ENCODE results near the gene TMCO4. TPM values are rescaled to one million over a fixed set of nuclear protein-coding genes. Genes with fewer than 3 reads are reported as not detected.
A peak's percentile ranks its signal among the peaks of the same experiment; 100 is the strongest.

TMCO4 gene
- total and polyA plus RNA-seq, 10 of the 15 experiments (the other 5 are each of a cell fraction or from before 2014, with no cell fraction given): 2.4 to 20.8 (median 13.0) TPM

DNA sequence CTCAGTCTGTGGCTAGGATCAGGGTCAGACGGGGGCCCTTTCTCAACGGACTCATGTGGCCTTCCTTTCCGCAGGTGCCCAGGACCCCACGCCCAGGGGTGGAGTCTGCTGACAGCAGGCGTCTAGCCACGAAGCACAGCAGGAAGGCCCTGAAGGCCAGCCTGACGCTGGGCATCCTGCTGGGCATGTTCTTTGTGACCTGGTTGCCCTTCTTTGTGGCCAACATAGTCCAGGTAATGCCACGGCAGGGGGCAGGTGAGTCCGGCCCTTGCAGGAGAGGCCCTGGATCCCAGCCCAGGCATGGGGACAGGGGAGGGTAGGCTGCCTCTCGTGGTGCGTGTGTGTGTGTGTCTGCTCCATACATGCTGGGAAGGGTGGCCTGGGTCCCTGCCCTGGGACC is 121.2 kb downstream of the TMCO4 start:
- Histone ChIP-seq H3K27ac (ENCODE audit: control insufficient read depth, insufficient read depth) (no peak overlapping the region), H2AFZ (ENCODE audit: control insufficient read depth, low read depth, low read length) (no peak overlapping the region), H3K4me2 (ENCODE audit: control insufficient read depth, insufficient read depth) (no peak overlapping the region), H4K20me1 (ENCODE audit: control insufficient read depth, insufficient read depth) (no peaks in the 10 kb centered on the region), H3K9me3 (replicated peaks; ENCODE audit: control insufficient read depth, insufficient read depth, low read length) (no peaks in the 10 kb centered on the region), H3K9ac (ENCODE audit: control insufficient read depth, insufficient read depth, low read length) (no peak overlapping the region), H3K36me3 (ENCODE audit: control insufficient read depth in 2 of 2, insufficient read depth in 2 of 2, low read length in 1 of 2) (no peaks in the 10 kb centered on the region), H3K79me2 (ENCODE audit: control insufficient read depth, insufficient read depth, low read length) (no peaks in the 10 kb centered on the region), H3K4me3 (no peak overlapping the region), H3K27me3 (replicated peaks in 1 of 2; ENCODE audit: control insufficient read depth in 2 of 2, insufficient read depth in 2 of 2, low read length in 1 of 2) (peaks cover 0 to 1% of the 10 kb centered on the region in 2 experiments; a peak in 2 of 4 replicates), H3K4me1 (ENCODE audit: control insufficient read depth, insufficient read depth, low read length) (no peaks in the 10 kb centered on the region)
- in situ Hi-C loops (cut with MboI): no loop called here
- ATAC-seq (no peak), FAIRE-seq (no peak), DNase-seq (ENCODE audit: low read depth, low spot score) (no peak)
- 75% methylated on average over 10 of the region's 11 CpGs for WGBS (ENCODE audit: insufficient coverage, insufficient replicate concordance, low lambda C conversion rate, missing lambda C conversion rate)
- CTCF ChIA-PET: interaction anchor here (1.7 to 3.8 kb wide), 2 partner anchors 17 to 26 kb away, joined by 7 to 16 read pairs; no protein-coding TSS in a partner anchor
- POLR2A ChIA-PET: no interaction called here
- RAD21 ChIA-PET (ENCODE audit: unreplicated experiment): no interaction called here
- TF ChIP-seq ESRRA (IDR thresholded peaks at IDR 0.05; ENCODE audit: low read length) (no peak), POLR2A (IDR thresholded peaks at IDR 0.05; ENCODE audit: low read depth, low read length) (peak; percentile 27; the same call in 1 of the 2 replicates)
- SMC1A ChIA-PET (ENCODE audit: uncharacterized antibody, unreplicated experiment): no interaction called here
- intact Hi-C loops (cut with micrococcal nuclease; ENCODE audit: unreplicated experiment): no loop called here
- BruUV-seq (replicated peaks): no TSS peak

- Histone ChIP-seq H2AFZ (ENCODE audit: control insufficient read depth, low read depth, low read length) (no peak overlapping the region), H3K9ac (ENCODE audit: control insufficient read depth, insufficient read depth, low read length) (no peak overlapping the region), H3K79me2 (ENCODE audit: control insufficient read depth, insufficient read depth, low read length) (no peaks in the 10 kb centered on the region), H3K27me3 (replicated peaks in 1 of 2; ENCODE audit: control insufficient read depth in 2 of 2, insufficient read depth in 2 of 2, low read length in 1 of 2) (peaks cover 0 to 1% of the 10 kb centered on the region in 2 experiments; a peak in 2 of 4 replicates), H3K9me3 (replicated peaks; ENCODE audit: control insufficient read depth, insufficient read depth, low read length) (no peaks in the 10 kb centered on the region), H3K27ac (ENCODE audit: control insufficient read depth, insufficient read depth) (no peak overlapping the region), H4K20me1 (ENCODE audit: control insufficient read depth, insufficient read depth) (no peaks in the 10 kb centered on the region), H3K4me3 (no peak overlapping the region), H3K4me2 (ENCODE audit: control insufficient read depth, insufficient read depth) (no peak overlapping the region), H3K4me1 (ENCODE audit: control insufficient read depth, insufficient read depth, low read length) (no peaks in the 10 kb centered on the region), H3K36me3 (ENCODE audit: control insufficient read depth in 2 of 2, insufficient read depth in 2 of 2, low read length in 1 of 2) (no peaks in the 10 kb centered on the region)
- intact Hi-C loops (cut with micrococcal nuclease; ENCODE audit: unreplicated experiment) (no loop called here), in situ Hi-C loops (cut with MboI) (no loop called here)
- SMC1A ChIA-PET (ENCODE audit: uncharacterized antibody, unreplicated experiment): interaction anchor here (1.0 to 1.1 kb wide), 3 partner anchors 15 to 28 kb away, joined by 3 to 6 read pairs (median 4); no protein-coding TSS in a partner anchor
- DNase-seq (ENCODE audit: low read depth, low spot score) (no peak), ATAC-seq (peak; percentile 63), FAIRE-seq (no peak)
- 60% methylated on average over 13 of the region's 13 CpGs for WGBS (ENCODE audit: insufficient coverage, insufficient replicate concordance, low lambda C conversion rate, missing lambda C conversion rate)
- RAD21 ChIA-PET (ENCODE audit: unreplicated experiment): interaction anchor here (0.9 kb wide), 2 partner anchors 15 to 476 kb away, joined by 3 read pairs; no protein-coding TSS in a partner anchor
- TF ChIP-seq ZBED1 (IDR thresholded peaks at IDR 0.05; ENCODE audit: borderline replicate concordance): no peak
- TF ChIP-seq NBN (IDR thresholded peaks at IDR 0.05): no peak
- peak; percentile 22; the same call in 1 of the 2 replicates for TF ChIP-seq RUNX3 (IDR thresholded peaks at IDR 0.05; ENCODE audit: low read length)
- TF ChIP-seq, protein P1, sequence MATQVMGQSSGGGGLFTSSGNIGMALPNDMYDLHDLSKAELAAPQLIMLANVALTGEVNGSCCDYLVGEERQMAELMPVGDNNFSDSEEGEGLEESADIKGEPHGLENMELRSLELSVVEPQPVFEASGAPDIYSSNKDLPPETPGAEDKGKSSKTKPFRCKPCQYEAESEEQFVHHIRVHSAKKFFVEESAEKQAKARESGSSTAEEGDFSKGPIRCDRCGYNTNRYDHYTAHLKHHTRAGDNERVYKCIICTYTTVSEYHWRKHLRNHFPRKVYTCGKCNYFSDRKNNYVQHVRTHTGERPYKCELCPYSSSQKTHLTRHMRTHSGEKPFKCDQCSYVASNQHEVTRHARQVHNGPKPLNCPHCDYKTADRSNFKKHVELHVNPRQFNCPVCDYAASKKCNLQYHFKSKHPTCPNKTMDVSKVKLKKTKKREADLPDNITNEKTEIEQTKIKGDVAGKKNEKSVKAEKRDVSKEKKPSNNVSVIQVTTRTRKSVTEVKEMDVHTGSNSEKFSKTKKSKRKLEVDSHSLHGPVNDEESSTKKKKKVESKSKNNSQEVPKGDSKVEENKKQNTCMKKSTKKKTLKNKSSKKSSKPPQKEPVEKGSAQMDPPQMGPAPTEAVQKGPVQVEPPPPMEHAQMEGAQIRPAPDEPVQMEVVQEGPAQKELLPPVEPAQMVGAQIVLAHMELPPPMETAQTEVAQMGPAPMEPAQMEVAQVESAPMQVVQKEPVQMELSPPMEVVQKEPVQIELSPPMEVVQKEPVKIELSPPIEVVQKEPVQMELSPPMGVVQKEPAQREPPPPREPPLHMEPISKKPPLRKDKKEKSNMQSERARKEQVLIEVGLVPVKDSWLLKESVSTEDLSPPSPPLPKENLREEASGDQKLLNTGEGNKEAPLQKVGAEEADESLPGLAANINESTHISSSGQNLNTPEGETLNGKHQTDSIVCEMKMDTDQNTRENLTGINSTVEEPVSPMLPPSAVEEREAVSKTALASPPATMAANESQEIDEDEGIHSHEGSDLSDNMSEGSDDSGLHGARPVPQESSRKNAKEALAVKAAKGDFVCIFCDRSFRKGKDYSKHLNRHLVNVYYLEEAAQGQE (IDR thresholded peaks at IDR 0.05; ENCODE audit: low read depth, low read length): peak; percentile 96
- POLR2A ChIA-PET: no interaction called here
- no TSS peak for BruUV-seq (replicated peaks)
- CTCF ChIA-PET: interaction anchor here (1.1 to 3.8 kb wide), 2 partner anchors 9 to 15 kb away, joined by 4 to 16 read pairs; no protein-coding TSS in a partner anchor
Observed at GRCh38 chr1:19676438-19676922, 123.2 kb downstream of the TMCO4 start.
